H1 (cell line): ENCODE results near the gene MSANTD3. TPM values are rescaled to one million over a fixed set of nuclear protein-coding genes. Genes with fewer than 3 reads are reported as not detected.

Experiments used
- RNF2 ChIP-seq: fragments of 200-900, 300-1000 bp; sonication (generic); IDR thresholded peaks from 2 replicates; pipeline ENCODE4 v1.7.1; 2016; ENCODE audit warnings: borderline replicate concordance, low read depth, mild to moderate bottlenecking, antibody characterized with exemption, low read length; ENCODE audit not compliant: poor library complexity, severe bottlenecking; ENCODE audit errors: missing control alignments
- SAP30 ChIP-seq: fragments of 300-600 bp; sonication (generic); IDR thresholded peaks from 2 replicates; pipeline ENCODE4 v1.7.1; 2012; ENCODE audit warnings: low read length, moderate library complexity, mild to moderate bottlenecking, inconsistent platforms; ENCODE audit not compliant: insufficient read depth, insufficient replicate concordance
- SIX5 ChIP-seq: IDR thresholded peaks from 2 replicates; pipeline ENCODE4 v1.6.1; 2011; ENCODE audit warnings: mild to moderate bottlenecking, low read depth, low read length
- SUZ12 ChIP-seq: fragments of 200-600 bp; sonication (generic); IDR thresholded peaks from 2 replicates; pipeline ENCODE4 v1.6.1; 2012; ENCODE audit warnings: mild to moderate bottlenecking, inconsistent platforms, low read length, moderate library complexity, mixed read lengths
- polyA plus RNA-seq, 7 experiments: library from polyadenylated mRNA; depleted of rRNA in 3 of 7; stranded (reverse) in 5 of 7; unstranded in 2 of 7; fragments of >200 nt in 5 of 7; fragments of 200-250 nt in 2 of 7; gene quantifications; 1 replicate in 5 of 7; 2 replicates in 1 of 7; 4 replicates in 1 of 7; pipeline versions ENCODE4 v1.2.1 to v1.2.3, GENCODE V29; 2011 to 2013; ENCODE audit warnings: missing spikeins in 2 of 7, mixed read lengths in 2 of 7
- total RNA-seq: library from RNA; stranded (reverse); fragmentation: NEBNext Ultra II Directional; extraction: Animal tissue kit (Norgen Biotek cat#: 25700); gene quantifications from 2 replicates; pipeline ENCODE4 v1.2.1, GENCODE V29; 2021
- TF ChIP-seq, protein P1 (sequence below): IDR thresholded peaks from 2 replicates; pipeline ENCODE4 v1.6.1; 2012; ENCODE audit warnings: inconsistent platforms

MSANTD3 gene
- total and polyA plus RNA-seq, 2 of the 8 experiments (the other 6 are each of a cell fraction or from before 2014, with no cell fraction given): 12.0 to 41.3 TPM

DNA sequence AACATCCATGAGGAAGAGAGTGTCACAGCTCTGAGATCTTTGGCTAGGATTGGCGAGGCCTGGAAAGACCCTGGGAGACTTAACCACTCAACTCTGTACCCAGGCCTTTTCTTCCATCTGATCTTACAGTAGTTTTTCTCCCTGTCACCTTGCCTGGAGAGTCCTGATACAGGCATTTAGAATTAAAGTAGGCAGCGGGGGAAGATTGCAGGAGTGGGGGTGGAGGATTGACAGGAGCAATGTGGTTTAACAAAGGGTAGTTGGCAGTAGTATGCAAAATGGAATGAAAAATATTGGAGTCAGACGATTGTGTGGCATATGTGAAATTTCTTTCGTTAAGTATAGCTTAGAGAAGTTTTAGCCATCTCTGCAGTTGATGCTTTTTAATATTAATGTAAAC, 62.9 kb downstream of the MSANTD3 start (continued):
- TF ChIP-seq RNF2: no peak
- TF ChIP-seq SAP30: no peak
- TF ChIP-seq SIX5: no peak
- TF ChIP-seq, protein P1, sequence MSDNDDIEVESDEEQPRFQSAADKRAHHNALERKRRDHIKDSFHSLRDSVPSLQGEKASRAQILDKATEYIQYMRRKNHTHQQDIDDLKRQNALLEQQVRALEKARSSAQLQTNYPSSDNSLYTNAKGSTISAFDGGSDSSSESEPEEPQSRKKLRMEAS: no peak
- no peak for TF ChIP-seq SUZ12
